Esophagus squamous epithelium (tissue), 4 donors: ENCODE measurements around the gene GTPBP4.

ENCODE experiments used
- CTCF ChIP-seq, 6 experiments: fragments of 450-650 bp in 4 of 6; fragments of 200-600 bp in 2 of 6; sonication (generic) in 2 of 6; IDR thresholded peaks; one replicate each; pipeline ENCODE4 v1.5.1; 2016 to 2019; ENCODE audit warnings: antibody characterized with exemption in 6 of 6, mild to moderate bottlenecking in 4 of 6, moderate library complexity in 4 of 6
- POLR2A ChIP-seq, 4 donors: fragments of 450-650 bp; IDR thresholded peaks; one replicate each; pipeline ENCODE4 v1.6.1; 2017; ENCODE audit warnings: antibody characterized with exemption in 4 of 4, mild to moderate bottlenecking in 4 of 4, moderate library complexity in 3 of 4

- TF ChIP-seq POLR2A (IDR thresholded peaks at IDR 0.05) (no peak), CTCF (IDR thresholded peaks at IDR 0.05) (no peak)
Measured at GRCh38 chr10:1045415-1045814, 57.2 kb downstream of the GTPBP4 start.
